Kasumi-1 (cell line): Measurements from ENCODE around the gene HEMGN.

ENCODE experiments used
- DNase-seq, 2 experiments: peaks; one replicate each; lab custom pipeline; 2025; lab: John Stamatoyannopoulos, UW

Gene HEMGN

DNA sequence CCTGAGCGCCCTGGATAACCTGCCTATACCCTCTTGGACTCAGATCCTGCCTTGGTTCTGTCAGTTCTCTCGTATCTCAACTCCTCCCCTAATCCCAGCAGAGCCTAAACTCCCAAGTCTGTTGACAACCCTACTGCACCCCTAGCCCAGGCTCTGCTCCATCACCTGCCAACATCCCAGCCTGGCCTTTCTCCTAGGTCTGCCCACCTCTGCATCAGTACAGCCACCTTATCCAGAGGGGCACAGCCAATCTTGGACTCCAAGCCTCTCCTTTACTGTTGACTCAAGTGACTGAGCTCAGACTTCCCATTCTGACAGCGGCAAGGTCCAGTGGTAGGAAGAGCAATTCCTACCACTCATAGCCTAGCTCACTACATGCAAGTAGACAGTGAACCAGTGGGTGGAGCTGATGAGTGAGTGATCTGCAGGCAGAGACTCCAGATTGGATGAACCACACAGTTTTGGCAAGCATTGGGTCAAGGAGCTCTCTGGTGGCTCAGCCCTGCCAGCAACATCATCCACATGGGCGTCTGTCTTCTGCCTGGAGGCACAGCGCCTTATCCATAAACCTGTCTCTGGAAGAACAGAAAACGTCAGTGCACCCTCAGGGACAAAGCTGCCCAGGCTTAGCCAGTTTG is 42.2 kb downstream of the HEMGN start:
- peak; percentile 32 to 44 for DNase-seq

DNA sequence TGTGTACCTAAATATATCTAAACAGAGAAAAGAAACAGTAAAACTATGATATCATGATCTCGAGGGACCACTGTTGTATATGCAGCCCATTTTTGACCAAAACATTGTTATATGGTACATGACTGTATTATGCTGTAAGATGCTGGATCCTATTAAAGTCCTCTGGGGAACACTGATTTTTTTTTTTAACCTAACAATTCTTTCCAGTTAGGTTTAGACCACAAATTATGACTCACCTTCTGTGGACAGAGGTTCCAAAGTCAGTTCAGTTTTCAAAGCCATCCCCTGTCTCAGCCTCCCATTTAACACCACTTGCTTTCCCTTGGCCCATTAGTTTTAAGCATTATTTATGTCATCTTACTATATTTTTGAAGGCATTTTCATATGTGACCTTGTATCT is 42.8 kb downstream of the HEMGN start:
- no peak for DNase-seq

DNA sequence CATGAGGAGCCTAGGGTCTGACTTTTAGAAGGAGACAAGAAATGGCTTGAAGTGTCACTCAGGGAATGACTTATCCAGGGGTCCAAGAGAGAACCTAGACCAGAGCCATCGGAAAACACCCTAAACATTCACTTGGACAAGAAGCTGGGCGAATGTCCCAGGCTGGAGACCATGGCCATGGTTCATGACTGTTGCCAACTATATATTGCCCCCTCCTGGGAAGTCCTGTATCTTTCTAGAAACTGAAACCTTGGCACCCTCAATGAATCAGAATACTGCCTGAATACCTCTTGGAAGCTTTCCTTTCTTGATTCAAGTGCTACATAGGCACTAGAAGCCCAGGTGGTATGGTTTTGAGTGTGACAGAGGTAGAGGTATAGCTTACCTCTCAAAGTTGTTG is 45.6 kb downstream of the HEMGN start:
- DNase-seq, result no peak

DNA sequence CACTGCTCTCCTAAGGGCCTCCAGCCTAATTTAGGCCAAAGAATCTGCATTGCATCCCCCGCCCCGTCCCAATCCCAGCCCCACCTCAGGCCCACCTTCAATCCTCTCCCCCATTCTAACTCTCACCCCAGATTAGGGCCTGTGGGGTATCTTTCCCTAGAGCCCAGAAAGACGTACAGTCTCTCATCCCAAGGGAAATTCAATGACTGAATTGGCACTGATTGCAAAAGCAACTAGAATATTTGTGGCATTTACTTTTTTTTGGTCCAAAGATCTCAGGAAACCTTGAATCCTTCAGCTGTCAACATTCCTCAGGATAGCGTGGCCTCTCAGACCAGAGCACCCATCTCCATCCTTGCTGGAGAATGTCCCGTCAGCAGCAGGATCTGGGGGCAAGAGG is 46.2 kb downstream of the HEMGN start:
- no peak for DNase-seq

DNA sequence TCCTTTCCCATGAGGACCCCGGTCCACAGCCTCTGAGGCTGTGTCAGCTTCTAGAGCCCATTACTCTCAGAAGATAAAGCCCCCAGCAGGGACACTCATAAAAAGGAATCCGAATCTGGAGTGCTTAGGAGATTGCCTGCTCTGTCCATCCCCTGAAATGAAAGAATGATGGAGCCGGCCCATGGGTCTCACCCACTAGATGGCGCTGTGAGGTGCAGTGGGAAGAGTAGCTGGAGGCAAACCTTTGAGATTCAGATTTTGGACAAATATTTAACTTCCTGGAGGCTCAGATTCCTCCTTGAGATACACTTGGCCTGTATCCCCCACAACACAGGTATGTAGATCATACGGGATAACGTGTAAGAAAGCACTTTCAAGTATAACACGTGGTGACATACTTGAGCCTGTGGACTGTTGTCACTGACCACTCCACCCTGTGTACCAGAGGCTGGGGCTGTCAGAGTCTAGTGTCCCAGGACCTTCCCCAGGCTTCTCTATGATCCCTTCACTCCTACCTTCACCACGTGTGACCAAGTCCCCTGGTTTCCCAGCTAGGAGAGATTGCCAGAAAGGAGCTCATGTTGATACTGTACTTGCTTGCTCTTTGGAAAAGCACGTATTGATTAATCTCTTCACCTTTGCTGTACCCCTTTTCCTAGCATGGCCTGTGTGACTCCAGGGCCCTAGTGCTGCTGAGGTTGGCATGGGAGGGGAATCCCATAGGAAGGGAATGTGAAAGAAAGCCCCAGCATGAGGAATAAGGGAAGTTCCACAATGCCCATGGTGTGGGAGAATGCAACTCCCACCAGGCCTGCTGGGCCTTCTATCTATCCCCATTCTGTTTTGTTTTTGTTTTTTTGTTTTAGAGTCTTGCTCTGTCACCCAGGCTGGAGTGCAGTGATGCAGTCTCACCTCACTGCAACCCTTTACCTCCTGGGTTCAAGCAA is 47.8 kb downstream of the HEMGN start:
- DNase-seq, result peak; percentile 24 to 70

DNA sequence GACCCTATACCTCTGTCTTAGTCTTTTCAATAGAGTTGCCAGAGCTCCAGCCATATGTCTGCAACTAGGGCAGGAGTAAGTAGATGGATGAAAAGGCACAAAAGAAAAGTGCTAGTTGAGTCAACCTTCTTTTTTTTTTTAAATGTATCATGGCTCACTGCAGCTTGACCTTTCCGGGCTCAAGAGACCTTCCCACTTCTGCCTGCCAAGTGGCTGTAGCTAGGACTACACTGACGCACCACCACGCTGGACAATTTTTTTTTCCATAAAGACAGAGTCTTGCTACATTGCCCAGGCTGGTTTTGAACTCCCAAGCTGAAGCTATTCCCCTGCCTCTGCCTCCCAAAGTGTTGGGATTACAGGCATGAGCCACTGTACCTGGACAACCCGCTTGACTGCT is 57.6 kb downstream of the HEMGN start:
- DNase-seq, result no peak
